Stimulated activated naive B cell treated with anti-CD40 and anti-IgM and Interleukin-4, amounts not matched to agents 10 μg/mL and 1 μg/mL and 100 μg/mL, for 72 hours (primary cell): Measurements from ENCODE around the gene SLC35B2.
"Not testable (repeated sequence)": the region's sequence is repeated elsewhere in the genome, so short reads cannot be mapped to it uniquely, and the experiment has no call there.

Source experiments
- ATAC-seq, 2 donors: fragments of 150-1000 bp; cut with Tn5 transposase; replicated peaks; 2 replicates each; pipeline ENCODE4 v1.10.0; 2021; ENCODE audit warnings: moderate library complexity in 1 of 2
- DNase-seq: peaks from one replicate; pipeline ENCODE4 v3.0.0; 2021
- H3K27ac Mint-ChIP-seq: one replicate; pipeline ENCODE4 v1.8.0; 2022; ENCODE audit warnings: mild to moderate bottlenecking, mixed read lengths
- H3K27me3 Mint-ChIP-seq, 2 donors: one replicate each; pipeline ENCODE4 v1.8.0; 2022; ENCODE audit warnings: mixed read lengths in 2 of 2
- H3K36me3 Mint-ChIP-seq, 2 donors: one replicate each; pipeline ENCODE4 v1.8.0; 2022; ENCODE audit warnings: mixed read lengths in 2 of 2, mild to moderate bottlenecking in 1 of 2
- H3K4me1 Mint-ChIP-seq, 2 donors: one replicate each; pipeline ENCODE4 v1.8.0; 2022; ENCODE audit warnings: mixed read lengths in 2 of 2, mild to moderate bottlenecking in 1 of 2
- H3K4me3 Mint-ChIP-seq, 2 donors: one replicate each; pipeline ENCODE4 v1.8.0; 2022; ENCODE audit warnings: mild to moderate bottlenecking in 2 of 2, mixed read lengths in 2 of 2, moderate library complexity in 1 of 2
- H3K9me3 Mint-ChIP-seq, 2 donors: one replicate each; pipeline ENCODE4 v1.8.0; 2022; ENCODE audit warnings: mixed read lengths in 2 of 2, mild to moderate bottlenecking in 1 of 2

SLC35B2 gene

DNA sequence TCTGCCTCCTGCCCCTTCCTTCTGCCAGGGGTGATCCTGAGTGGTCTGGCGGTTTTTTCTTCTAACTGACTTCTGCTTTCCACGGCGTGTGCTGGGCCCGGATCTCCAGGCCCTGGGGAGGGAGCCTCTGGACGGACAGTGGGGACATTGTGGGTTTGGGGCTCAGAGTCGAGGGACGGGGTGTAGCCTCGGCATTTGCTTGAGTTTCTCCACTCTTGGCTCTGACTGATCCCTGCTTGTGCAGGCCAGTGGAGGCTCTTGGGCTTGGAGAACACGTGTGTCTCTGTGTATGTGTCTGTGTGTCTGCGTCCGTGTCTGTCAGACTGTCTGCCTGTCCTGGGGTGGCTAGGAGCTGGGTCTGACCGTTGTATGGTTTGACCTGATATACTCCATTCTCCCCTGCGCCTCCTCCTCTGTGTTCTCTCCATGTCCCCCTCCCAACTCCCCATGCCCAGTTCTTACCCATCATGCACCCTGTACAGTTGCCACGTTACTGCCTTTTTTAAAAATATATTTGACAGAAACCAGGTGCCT, 23.7 kb downstream of the SLC35B2 start:
- Mint-ChIP-seq H3K9me3 (no peaks in the 10 kb centered on the region), H3K27me3 (no peaks in the 10 kb centered on the region), H3K27ac (peak overlapping the region; percentile 39), H3K36me3 (peaks cover 36 to 53% of the 10 kb centered on the region in 2 donors), H3K4me3 (no peak overlapping the region), H3K4me1 (peaks cover 11 to 24% of the 10 kb centered on the region in 2 donors)
- no peak for DNase-seq
- no peak for ATAC-seq

DNA sequence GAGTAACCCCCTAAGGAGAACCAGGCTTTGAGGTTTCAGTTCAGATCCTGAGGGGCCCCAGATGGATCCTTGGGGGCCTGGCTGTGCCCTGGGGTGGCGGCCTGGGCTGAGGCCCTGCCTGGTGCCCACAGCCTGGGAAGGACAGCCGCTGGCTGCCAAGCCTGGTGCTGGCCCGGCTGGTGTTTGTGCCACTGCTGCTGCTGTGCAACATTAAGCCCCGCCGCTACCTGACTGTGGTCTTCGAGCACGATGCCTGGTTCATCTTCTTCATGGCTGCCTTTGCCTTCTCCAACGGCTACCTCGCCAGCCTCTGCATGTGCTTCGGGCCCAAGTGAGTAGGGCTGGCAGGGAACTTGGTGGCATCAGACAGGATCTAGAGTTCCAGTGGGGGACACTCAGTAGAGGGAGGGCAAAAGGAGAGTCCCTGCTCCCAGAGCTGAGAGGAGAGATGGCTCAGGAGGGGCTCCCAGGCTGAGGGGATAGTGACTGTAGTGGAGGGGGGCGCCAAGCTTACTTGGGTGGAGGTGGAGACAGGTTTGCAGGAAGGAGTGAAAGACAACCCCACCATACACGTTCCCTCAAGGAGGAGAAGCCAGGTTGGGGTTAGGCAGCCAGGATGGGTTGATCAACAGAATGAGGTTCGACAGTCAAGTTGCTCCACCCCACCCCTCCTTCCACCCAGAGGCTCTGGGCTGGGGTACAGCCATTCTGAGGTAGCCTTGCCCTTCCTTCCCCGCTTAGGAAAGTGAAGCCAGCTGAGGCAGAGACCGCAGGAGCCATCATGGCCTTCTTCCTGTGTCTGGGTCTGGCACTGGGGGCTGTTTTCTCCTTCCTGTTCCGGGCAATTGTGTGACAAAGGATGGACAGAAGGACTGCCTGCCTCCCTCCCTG, 24.4 kb downstream of the SLC35B2 start:
- DNase-seq (no peak), ATAC-seq (no peak)
- Mint-ChIP-seq H3K4me3 (no peak overlapping the region), H3K27me3 (no peaks in the 10 kb centered on the region), H3K27ac (peak overlapping the region; percentile 39), H3K9me3 (no peaks in the 10 kb centered on the region), H3K36me3 (peaks cover 36 to 58% of the 10 kb centered on the region in 2 donors), H3K4me1 (peaks cover 8 to 17% of the 10 kb centered on the region in 2 donors)

DNA sequence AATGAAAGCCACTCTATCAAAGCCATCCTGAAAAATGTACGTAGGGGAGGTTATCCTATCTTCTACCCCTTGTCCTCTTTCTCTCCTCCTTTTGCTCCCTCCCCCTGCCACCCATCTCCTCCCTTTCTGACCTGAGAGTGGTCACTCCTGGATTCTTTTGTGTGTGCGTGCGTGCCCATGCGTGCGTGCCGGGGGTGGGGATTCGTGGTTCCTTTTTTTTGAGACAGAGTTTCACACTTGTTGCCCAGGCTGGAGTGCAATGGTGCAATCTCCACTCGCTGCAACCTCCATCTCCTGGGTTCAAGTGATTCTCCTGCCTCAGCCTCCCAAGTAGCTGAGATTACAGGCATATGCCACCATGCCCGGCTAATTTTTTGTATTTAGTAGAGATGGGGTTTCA, 25.9 kb downstream of the SLC35B2 start:
- not testable (repeated sequence) for H3K9me3 Mint-ChIP-seq, DNase-seq, ATAC-seq, H3K27ac Mint-ChIP-seq, H3K27me3 Mint-ChIP-seq, H3K4me3 Mint-ChIP-seq
- H3K36me3 Mint-ChIP-seq = peaks cover 34 to 59% of the 10 kb centered on the region in 2 donors
- H3K4me1 Mint-ChIP-seq = peaks cover 6 to 11% of the 10 kb centered on the region in 2 donors

DNA sequence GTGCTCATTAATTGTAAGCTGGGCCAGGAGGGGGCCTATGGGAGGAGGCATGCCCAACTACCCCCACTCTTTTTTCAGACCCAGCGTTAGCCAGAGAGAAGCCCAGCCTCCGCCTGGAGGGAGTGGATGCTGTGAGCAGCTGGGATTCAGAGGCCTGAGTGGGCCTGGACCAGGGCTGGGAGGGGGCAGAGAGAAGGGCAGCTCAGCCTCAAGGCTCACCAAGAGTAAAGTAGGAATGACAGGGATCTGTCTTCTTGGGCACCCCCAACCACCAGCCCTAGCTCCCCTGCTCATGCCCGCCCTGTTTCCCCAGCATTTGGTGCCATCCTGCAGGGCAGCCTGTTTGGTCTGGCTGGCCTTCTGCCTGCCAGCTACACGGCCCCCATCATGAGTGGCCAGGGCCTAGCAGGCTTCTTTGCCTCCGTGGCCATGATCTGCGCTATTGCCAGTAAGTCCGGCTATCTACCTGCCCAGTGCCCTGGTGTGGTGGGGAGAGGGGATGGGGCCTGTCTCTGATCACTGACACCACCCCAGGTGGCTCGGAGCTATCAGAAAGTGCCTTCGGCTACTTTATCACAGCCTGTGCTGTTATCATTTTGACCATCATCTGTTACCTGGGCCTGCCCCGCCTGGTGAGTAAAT, 27.2 kb downstream of the SLC35B2 start:
- H3K27ac Mint-ChIP-seq = no peak overlapping the region
- no peak overlapping the region for H3K4me3 Mint-ChIP-seq
- ATAC-seq (no peak), DNase-seq (no peak)
- H3K27me3 Mint-ChIP-seq = no peaks in the 10 kb centered on the region
- H3K36me3 Mint-ChIP-seq = peaks cover 29 to 57% of the 10 kb centered on the region in 2 donors
- H3K4me1 Mint-ChIP-seq = peaks cover 12 to 22% of the 10 kb centered on the region in 2 donors
- no peaks in the 10 kb centered on the region for H3K9me3 Mint-ChIP-seq

DNA sequence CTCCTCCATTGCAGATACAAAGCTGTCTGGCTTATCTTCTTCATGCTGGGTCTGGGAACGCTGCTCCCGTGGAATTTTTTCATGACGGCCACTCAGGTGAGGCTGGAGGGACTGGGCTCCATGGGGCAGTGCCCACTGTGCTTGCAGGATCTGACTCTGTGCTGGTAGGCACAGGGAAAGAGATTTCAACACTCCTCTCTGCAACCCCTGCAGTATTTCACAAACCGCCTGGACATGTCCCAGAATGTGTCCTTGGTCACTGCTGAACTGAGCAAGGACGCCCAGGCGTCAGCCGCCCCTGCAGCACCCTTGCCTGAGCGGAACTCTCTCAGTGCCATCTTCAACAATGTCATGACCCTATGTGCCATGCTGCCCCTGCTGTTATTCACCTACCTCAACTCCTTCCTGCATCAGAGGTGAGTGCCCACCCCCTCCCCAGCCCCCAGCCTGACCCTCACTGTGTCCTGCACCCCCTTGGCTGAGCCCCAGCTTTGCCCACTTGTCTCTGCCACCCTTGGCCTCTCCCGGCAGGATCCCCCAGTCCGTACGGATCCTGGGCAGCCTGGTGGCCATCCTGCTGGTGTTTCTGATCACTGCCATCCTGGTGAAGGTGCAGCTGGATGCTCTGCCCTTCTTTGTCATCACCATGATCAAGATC, 27.8 kb downstream of the SLC35B2 start:
- H3K36me3 Mint-ChIP-seq = peaks cover 29 to 56% of the 10 kb centered on the region in 2 donors
- DNase-seq = no peak
- no peaks in the 10 kb centered on the region for H3K9me3 Mint-ChIP-seq
- no peak overlapping the region for H3K27ac Mint-ChIP-seq
- H3K4me1 Mint-ChIP-seq = peaks cover 15 to 28% of the 10 kb centered on the region in 2 donors
- H3K4me3 Mint-ChIP-seq = no peak overlapping the region
- H3K27me3 Mint-ChIP-seq = no peaks in the 10 kb centered on the region
- ATAC-seq = no peak

DNA sequence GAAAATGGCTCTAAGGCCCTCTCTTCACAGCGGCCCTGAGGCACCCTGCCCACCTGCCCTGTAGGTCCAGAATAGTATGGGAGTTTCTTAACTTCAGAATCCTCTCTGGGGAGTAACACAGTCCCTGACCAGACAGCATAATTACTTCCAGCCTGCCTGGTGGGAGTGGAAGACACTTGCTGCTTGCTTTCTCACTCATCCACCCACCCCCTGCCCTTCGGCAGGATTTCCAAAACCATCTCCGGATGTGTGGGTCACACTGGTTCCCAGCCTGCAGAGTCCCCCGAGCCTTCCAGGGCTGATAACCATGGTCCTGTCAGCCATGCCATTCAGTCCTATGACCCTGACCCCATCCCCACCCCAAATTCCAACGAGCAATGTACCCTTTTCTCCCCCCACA, 28.5 kb downstream of the SLC35B2 start:
- Mint-ChIP-seq H3K27ac (no peak overlapping the region), H3K4me3 (no peak overlapping the region), H3K9me3 (no peaks in the 10 kb centered on the region), H3K36me3 (peaks cover 26 to 54% of the 10 kb centered on the region in 2 donors), H3K27me3 (no peaks in the 10 kb centered on the region), H3K4me1 (peaks cover 20 to 29% of the 10 kb centered on the region in 2 donors)
- ATAC-seq (no peak), DNase-seq (no peak)

DNA sequence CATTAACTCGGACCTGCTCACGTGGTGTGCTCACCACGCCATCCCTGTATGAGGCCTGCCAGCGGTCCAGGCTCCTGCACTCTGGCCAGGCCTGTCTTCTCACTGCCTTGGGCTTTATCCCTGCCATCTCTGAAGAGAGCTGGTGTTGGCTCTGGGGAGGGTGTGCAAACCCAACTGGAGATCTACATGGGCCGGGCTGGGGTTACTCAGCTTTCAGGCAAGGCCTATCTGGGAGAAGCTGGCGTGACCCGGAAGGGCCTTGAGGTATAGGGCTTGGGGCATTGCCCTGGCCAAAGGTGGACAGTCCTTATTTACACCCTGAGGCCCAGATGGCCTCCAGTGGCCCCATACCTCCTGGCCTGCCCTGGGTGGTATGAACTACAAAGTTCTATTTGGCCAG, 28.9 kb downstream of the SLC35B2 start:
- ATAC-seq = no peak
- H3K27me3 Mint-ChIP-seq = no peaks in the 10 kb centered on the region
- H3K9me3 Mint-ChIP-seq = no peaks in the 10 kb centered on the region

DNA sequence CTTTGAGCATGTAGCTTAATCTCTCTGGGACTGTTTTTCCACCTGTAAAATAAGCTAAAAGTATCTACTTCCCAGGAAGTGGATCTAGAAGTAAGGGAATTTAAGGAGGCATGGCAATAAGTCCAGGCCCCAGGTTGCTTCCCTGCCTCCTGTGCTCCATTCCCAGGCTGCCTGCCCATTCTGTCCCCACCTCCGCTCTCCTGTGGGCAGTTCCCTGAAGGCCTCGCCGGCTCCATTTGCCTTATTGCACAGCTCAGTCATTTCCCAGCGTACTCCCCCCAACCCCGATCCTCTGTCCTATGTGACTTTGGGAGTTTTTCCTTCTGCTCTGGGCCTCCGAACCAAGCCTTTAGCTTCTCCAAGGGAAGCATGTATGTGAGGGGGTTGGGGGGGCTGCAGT, 29.3 kb downstream of the SLC35B2 start:
- ATAC-seq (no peak), DNase-seq (no peak)
- Mint-ChIP-seq H3K27ac (no peak overlapping the region), H3K9me3 (no peaks in the 10 kb centered on the region), H3K4me3 (no peak overlapping the region), H3K27me3 (no peaks in the 10 kb centered on the region), H3K4me1 (peaks cover 21 to 33% of the 10 kb centered on the region in 2 donors), H3K36me3 (peaks cover 21 to 47% of the 10 kb centered on the region in 2 donors)

More for the DNA sequence above, 28.9 kb downstream of the SLC35B2 start:
- Mint-ChIP-seq H3K27ac (no peak overlapping the region), H3K4me3 (no peak overlapping the region), H3K4me1 (peaks cover 20 to 31% of the 10 kb centered on the region in 2 donors), H3K36me3 (peaks cover 22 to 50% of the 10 kb centered on the region in 2 donors)
- no peak for DNase-seq

DNA sequence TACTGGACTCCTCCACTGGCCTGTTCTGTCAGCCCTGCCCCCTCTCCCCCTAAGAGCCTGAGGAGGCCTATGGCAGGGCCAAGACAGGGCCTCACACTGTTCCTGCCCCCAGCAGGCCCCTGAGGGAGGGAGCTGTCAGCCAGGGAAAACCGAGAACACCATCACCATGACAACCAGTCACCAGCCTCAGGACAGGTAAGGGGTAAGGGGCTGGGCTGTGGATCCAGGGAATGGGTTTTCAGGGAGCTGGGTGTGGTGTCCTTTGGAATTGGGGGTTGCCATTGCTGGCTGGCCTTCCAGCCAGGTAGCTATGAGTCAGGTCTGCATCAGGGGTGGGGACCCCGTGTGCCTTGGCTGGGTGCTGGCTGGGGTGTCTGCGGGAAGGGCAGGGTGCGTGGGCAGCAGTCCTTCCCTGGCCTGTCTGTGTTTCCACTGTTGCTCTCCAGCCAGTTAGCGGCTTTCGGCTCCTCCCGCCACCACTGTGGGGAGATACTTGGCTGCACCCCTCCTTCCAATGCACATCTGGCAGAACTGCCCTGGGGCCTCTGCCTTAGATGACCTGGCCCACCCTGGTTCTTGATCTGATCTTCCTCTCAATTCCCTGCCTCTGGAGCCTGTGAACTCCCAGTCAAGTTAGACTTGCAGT, 30.1 kb downstream of the SLC35B2 start:
- Mint-ChIP-seq H3K4me3 (no peak overlapping the region), H3K9me3 (no peaks in the 10 kb centered on the region), H3K27me3 (no peaks in the 10 kb centered on the region), H3K4me1 (peaks cover 29 to 41% of the 10 kb centered on the region in 2 donors), H3K27ac (peak overlapping the region; percentile 56), H3K36me3 (peaks cover 18 to 43% of the 10 kb centered on the region in 2 donors)
- DNase-seq (no peak), ATAC-seq (no peak)

DNA sequence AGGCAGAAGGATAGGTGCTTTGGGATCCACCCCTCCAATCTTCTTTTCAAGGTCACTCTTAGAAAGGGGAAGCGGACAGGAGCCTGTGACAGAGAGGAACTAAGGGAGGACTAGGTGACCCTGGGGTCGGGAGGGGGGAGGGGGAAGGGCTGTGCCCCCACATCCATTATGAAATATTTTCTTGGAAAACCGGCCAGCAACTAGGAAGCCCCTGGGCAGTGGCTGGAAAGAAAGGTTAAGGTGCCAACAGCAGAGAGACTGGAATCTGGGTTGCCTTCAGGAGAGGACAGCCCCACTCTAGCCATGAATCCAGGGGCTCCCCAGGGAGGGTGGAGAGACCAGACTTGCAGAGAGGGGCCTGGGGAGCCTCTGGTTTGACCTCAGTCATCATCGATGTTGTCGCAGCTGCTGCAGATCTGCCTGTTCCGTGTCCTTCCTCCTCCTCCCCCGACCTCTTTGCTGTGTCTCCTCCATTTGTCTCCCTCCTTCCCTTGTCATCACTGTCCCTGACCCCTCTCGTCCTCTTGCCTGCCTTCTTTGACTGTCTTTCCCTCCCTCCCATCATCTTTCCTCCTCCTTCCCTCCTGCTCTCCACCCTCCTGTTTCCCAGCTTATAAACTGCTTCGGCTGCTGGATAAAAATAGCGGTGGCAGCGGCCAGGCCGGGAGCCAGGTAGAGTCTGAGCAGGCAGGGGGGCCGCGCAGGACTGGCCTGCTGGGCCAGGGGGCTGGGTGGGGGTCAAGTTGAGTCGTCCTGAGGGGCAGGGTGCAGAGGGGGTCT, 30.8 kb downstream of the SLC35B2 start:
- Mint-ChIP-seq H3K27me3 (no peaks in the 10 kb centered on the region), H3K36me3 (peaks cover 18 to 36% of the 10 kb centered on the region in 2 donors), H3K9me3 (no peaks in the 10 kb centered on the region), H3K4me1 (peaks cover 35 to 48% of the 10 kb centered on the region in 2 donors), H3K27ac (no peak overlapping the region), H3K4me3 (no peak overlapping the region)
- ATAC-seq (no peak), DNase-seq (no peak)

DNA sequence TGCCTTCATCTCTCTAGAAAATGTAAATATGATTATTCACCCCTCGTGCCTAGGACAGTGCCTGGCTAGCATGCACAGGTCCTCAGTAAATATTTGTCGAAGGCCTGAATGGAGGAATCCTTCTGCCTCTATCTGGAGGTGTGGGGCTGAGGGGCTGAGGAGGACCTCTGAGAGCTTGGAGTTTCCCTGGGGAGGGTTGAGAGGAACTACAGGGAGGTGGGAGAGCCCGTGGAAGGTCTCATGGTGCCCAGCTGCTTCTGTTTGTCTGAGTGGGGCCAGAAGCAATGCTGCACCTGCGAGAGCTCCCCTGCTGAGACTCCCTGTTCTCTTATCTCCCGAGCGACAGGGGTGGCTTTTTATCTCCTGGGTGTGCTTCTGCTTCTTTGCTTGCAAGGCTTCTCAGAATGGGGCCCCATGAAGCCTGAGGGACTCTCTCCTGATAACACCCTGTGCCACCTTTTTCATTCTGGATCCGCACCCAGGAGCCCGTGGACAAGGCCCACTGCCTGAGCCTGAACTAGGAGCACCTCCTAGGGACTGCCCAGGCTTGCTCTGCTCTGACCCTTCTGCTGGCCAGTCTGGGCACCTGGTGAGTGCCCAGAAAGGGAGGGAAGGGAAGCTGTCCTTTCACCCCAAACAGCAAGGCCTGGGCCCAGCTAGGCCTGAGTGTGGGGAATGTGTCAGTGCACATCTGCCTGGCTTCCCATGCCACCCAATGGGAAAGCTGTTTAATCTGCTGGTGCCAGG, 31.6 kb downstream of the SLC35B2 start:
- H3K36me3 Mint-ChIP-seq = peaks cover 13 to 29% of the 10 kb centered on the region in 2 donors
- DNase-seq = no peak
- peaks cover 39 to 54% of the 10 kb centered on the region in 2 donors for H3K4me1 Mint-ChIP-seq
- no peaks in the 10 kb centered on the region for H3K27me3 Mint-ChIP-seq
- H3K9me3 Mint-ChIP-seq = no peaks in the 10 kb centered on the region
- no peak overlapping the region for H3K4me3 Mint-ChIP-seq
- H3K27ac Mint-ChIP-seq = no peak overlapping the region
- ATAC-seq = no peak

DNA sequence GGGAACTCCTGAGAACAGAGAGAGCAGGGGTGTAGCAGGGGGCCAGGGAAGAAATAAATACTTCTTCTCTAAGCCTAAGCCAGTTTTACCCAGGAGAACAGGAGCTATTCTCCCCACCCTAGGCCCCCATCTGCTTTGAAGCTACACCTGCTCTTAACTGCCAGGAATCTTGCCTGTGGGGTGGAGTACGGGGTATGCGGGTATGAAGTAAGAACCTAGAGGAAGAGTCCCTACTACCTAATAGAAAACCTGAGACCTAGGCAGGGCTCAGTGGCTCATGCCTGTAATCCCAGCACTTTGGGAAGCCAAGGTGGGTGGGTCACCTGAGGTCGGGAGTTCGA, 32.4 kb downstream of the SLC35B2 start:
- Mint-ChIP-seq H3K27me3 (no peaks in the 10 kb centered on the region), H3K9me3 (no peaks in the 10 kb centered on the region), H3K4me3 (no peak overlapping the region), H3K36me3 (peaks cover 6 to 22% of the 10 kb centered on the region in 2 donors), H3K27ac (no peak overlapping the region), H3K4me1 (peaks cover 39 to 54% of the 10 kb centered on the region in 2 donors)
- DNase-seq = no peak
- ATAC-seq = no peak
